Mesothelial cell of epicardium (in vitro differentiated cells): ENCODE results near the gene LTA4H. TPM values are rescaled to one million over a fixed set of nuclear protein-coding genes. Genes with fewer than 3 reads are reported as not detected.

ENCODE experiments used
- DNase-seq, 2 experiments: peaks; one replicate each; pipeline ENCODE4 v3.0.0; 2021; ENCODE audit warnings: low spot score in 2 of 2; ENCODE audit not compliant: unreplicated experiment in 2 of 2
- H3K27ac Mint-ChIP-seq: 2 replicates; pipeline ENCODE4 v1.8.0; 2021; ENCODE audit warnings: mixed read lengths
- H3K27me3 Mint-ChIP-seq: 2 replicates; pipeline ENCODE4 v1.8.0; 2021; ENCODE audit warnings: low read depth, mixed read lengths
- H3K36me3 Mint-ChIP-seq: 2 replicates; pipeline ENCODE4 v1.8.0; 2021; ENCODE audit warnings: mixed read lengths
- H3K4me1 Mint-ChIP-seq: 2 replicates; pipeline ENCODE4 v1.8.0; 2021; ENCODE audit warnings: mixed read lengths
- H3K4me3 Mint-ChIP-seq: 2 replicates; pipeline ENCODE4 v1.8.0; 2021; ENCODE audit warnings: mild to moderate bottlenecking, moderate library complexity, mixed read lengths
- H3K9me3 Mint-ChIP-seq: 2 replicates; pipeline ENCODE4 v1.8.0; 2021; ENCODE audit warnings: mixed read lengths
- CTCF ChIP-seq: fragments of 200-600 bp; sonication (generic); IDR thresholded peaks from one replicate; pipeline ENCODE4 v1.5.0; 2021; ENCODE audit warnings: antibody characterized with exemption; ENCODE audit not compliant: unreplicated experiment
- total RNA-seq: library from RNA; stranded (reverse); gene quantifications from 3 replicates; pipeline ENCODE4 v1.2.1, GENCODE V29; 2021

LTA4H gene
- total RNA-seq, 1 donor from 2014 or later: 95.5 TPM

DNA sequence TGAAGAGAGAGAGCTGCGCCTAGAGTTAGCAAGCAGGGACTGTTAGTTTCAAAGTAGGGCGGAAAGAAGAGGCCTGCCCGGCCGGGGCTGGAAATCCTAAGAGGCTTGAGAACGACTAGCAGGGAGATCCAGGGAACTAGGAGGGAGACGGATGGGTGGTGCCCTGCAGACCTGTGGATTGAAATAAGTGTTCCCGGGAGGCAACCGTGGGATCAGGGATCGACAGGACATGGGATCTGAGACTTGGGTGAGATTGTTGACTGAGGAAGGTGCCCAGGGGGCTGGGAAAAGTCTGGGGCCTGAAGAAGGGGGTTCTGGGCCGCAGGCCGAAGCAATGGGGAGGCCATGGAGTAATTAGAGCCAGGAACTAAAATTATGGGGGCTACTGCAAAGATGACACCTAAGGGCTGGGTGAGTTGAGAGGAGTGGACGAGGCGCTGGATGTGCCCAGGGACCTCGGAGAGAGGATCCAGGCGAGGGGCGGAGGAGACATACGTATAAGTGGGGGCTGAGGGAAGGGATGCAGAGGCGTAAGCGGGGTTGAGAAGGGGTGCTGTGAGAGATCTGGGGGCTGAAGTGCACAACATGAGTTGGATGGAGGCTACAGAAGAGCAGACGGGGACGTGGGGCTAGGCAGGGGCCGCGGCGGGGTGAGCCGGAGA, 635 bp downstream of the LTA4H start:
- Mint-ChIP-seq H3K27ac (no peak overlapping the region), H3K4me1 (peaks cover 10% of the 10 kb centered on the region), H3K4me3 (no peak overlapping the region), H3K9me3 (no peaks in the 10 kb centered on the region), H3K27me3 (no peaks in the 10 kb centered on the region), H3K36me3 (no peaks in the 10 kb centered on the region)
- DNase-seq: peak; percentile 23 to 55
- TF ChIP-seq CTCF: no peak

GRCh38 chr12:96033549-96034389, 1.6 kb downstream of the LTA4H start:
- no peaks in the 10 kb centered on the region for H3K27me3 Mint-ChIP-seq
- H3K9me3 Mint-ChIP-seq: no peaks in the 10 kb centered on the region
- peak overlapping the region; percentile 68 for H3K27ac Mint-ChIP-seq
- peaks cover 10% of the 10 kb centered on the region for H3K4me1 Mint-ChIP-seq
- no peak for TF ChIP-seq CTCF
- no peak for DNase-seq
- no peak overlapping the region for H3K4me3 Mint-ChIP-seq
- H3K36me3 Mint-ChIP-seq: no peaks in the 10 kb centered on the region

DNA sequence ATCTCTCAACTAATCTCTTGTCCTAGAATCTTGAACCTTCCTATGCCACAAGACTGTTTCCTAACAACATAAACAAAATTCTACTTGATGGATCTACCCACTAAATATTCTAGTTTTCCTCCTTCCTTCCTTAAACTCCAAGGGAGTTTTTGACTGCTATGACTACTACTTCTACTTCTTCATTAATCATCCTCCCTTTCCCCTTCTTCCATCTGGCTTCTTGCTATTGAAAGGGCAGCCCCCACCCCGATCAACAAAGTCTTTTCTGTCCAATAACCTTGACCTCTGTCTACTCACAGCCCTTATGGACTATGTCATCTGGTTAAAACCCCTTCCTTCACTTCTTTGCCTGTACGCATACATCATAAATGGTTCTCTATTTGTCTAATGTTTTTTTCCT, 5.6 kb downstream of the LTA4H start:
- H3K27me3 Mint-ChIP-seq: no peaks in the 10 kb centered on the region

GRCh38 chr12:96028538-96028937, 6.8 kb downstream of the LTA4H start:
- DNase-seq: no peak
- Mint-ChIP-seq H3K4me1 (peaks cover 7% of the 10 kb centered on the region), H3K27me3 (no peaks in the 10 kb centered on the region), H3K36me3 (peaks cover 17% of the 10 kb centered on the region), H3K9me3 (no peaks in the 10 kb centered on the region), H3K4me3 (no peak overlapping the region), H3K27ac (no peak overlapping the region)
- no peak for TF ChIP-seq CTCF

More for the DNA sequence above, 5.6 kb downstream of the LTA4H start:
- no peak for DNase-seq
- Mint-ChIP-seq H3K4me3 (no peak overlapping the region), H3K4me1 (peaks cover 10% of the 10 kb centered on the region), H3K27ac (no peak overlapping the region), H3K9me3 (no peaks in the 10 kb centered on the region), H3K36me3 (peaks cover 13% of the 10 kb centered on the region)
- TF ChIP-seq CTCF: no peak

GRCh38 chr12:96026331-96026730, 9.1 kb downstream of the LTA4H start:
- no peak overlapping the region for H3K4me3 Mint-ChIP-seq
- no peaks in the 10 kb centered on the region for H3K4me1 Mint-ChIP-seq
- no peak overlapping the region for H3K27ac Mint-ChIP-seq
- H3K36me3 Mint-ChIP-seq: peaks cover 22% of the 10 kb centered on the region
- DNase-seq: no peak
- no peaks in the 10 kb centered on the region for H3K9me3 Mint-ChIP-seq
- no peak for TF ChIP-seq CTCF
- H3K27me3 Mint-ChIP-seq: no peaks in the 10 kb centered on the region
